Activated T-cell treated with anti-CD3 and anti-CD28 coated beads, Interleukin-2, amount 50 U/mL, for 48 hours (primary cell): Measurements from ENCODE around the gene FBXL7.

Experiments
- DNase-seq, 2 experiments: peaks; one replicate each; pipeline ENCODE4 v3.0.0-alpha.2; 2020

FBXL7 gene

GRCh38 chr5:15786326-15786725 is 286.3 kb downstream of the FBXL7 start:
- no peak for DNase-seq

- no peak for DNase-seq
Observed at GRCh38 chr5:15786884-15787283, 286.9 kb downstream of the FBXL7 start.

DNA sequence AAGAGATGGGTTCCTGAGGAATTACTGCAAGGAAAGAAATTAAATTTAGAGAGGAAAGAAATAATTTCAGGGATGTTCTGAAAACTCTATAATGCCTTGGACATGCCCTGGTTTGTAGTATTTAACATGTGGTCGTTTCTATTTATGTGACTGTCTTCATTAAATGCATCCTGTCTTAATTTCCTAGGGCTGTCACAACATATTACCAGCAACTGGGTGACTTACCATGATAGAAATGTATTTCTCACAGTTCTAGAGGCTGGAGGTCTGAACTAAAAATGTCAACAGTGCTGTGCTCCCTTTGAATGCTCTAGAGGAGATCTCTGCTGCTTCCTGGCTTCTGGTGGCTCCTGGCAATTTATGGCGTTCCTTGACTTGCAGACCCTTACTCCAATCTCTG is 287.7 kb downstream of the FBXL7 start:
- DNase-seq: no peak

DNA sequence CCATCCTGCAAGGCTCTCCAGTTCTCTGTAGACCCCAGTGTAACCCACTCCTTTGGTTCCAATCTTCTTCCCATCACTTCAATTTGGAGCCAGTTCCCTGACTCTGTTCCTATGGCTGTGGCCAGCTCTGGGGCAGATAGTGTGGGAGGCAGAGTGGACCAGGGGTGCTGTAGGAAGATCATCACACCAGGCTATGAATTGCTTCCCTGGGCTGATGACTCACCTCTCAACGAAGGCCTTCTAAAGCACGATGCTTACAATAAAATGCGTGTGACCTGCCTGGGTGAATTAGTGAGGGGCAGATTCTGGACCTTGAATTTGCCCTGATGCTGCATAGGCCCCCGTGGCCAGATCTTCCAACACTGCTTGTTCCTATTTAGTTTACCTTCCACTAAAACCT is 289.7 kb downstream of the FBXL7 start:
- DNase-seq: no peak

DNA sequence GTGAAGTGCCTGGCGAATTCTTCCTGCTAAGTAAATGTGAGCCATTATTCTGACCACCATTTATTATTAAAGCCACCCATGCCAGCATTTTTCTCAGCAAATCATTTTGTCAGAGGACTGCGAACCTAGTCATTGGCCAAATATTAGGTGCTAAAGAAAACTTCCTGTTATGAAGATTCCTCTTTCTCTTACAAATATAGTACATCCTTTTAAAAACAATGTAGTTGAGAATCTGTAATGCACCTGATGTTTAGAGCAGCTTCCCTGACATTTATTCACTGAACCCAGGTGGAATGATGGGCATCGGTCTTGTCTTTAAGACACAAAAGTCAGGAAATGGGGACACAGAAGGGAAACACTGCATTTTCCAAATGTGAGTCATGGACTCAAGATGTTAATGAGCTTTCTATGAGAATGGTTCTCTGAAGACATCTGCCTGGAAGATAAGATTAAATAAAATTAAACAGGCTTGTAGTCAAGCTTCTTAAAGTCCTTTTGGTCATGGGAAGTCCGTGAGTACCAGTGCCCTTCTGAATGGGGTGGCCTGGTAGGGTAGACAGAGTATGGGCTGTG is 290.6 kb downstream of the FBXL7 start:
- DNase-seq: no peak

- no peak for DNase-seq
Observed at GRCh38 chr5:15791274-15791673, 291.3 kb downstream of the FBXL7 start.

DNA sequence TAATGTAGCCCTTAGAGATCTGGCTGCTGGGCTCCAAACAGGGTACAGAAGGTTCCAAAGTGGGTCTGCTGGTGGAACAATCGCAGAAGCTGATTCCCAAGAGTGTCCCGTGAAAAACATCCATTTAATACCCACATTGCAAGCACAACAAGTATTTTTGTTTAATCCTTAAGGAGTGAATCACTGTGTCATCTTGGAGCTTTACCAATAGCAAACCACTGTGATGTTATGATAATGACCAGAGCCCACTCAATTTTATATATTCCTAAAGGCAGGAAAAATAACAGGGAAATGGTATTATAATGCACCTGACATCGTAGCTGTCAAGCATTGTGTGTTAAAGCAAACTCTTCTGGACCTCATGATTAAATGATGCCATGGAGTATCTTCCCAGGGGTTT is 291.9 kb downstream of the FBXL7 start:
- no peak for DNase-seq

DNA sequence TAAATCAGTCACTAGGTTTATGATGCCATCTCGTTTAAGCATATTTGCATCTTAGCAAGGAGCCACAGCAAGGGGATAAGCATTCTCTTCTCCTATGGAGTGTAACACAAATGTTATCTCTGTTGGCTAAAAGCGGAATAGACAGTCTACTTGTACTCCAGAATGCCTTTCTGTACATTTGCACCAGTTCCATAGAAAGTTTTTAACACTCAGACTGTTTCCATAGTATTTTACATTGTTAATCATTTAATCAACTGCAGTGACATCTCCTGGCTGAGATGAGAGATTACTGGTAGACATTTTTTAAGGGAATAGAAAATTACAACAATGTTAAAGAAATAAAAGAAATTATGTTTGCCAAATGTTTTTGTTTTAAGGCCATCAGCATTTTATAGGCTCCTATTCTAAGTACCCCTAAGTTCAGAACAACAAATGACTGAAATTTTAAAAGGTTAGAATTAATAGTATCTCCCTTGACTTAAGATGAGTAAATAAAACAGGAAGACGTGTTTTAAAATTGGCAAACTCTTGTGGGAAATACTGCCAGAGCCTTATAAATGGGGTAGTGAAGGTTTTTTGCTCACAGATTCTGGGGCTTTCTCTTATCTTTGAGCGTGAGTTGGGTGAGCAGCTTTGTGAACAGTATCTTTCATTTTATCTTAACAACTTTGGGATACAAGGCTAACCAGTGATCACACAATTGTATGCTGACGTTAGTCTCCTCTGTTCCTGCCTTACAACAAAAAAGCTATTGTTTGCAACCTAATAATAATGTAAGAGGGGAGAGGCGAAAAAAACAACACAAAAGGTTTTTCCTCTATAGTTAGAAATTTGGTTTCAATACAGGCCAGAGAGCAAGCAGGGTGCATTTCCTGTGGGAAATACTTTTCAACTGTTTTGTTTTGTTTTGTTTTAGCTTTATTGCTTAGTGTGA is 294.3 kb downstream of the FBXL7 start:
- DNase-seq: no peak

GRCh38 chr5:15796096-15796495 is 296.1 kb downstream of the FBXL7 start:
- DNase-seq: no peak

GRCh38 chr5:15796557-15796956 is 296.6 kb downstream of the FBXL7 start:
- no peak for DNase-seq

- no peak for DNase-seq
Observed at GRCh38 chr5:15797116-15797515, 297.1 kb downstream of the FBXL7 start.

- DNase-seq: no peak
Observed at GRCh38 chr5:15798006-15798405, 298.0 kb downstream of the FBXL7 start.

DNA sequence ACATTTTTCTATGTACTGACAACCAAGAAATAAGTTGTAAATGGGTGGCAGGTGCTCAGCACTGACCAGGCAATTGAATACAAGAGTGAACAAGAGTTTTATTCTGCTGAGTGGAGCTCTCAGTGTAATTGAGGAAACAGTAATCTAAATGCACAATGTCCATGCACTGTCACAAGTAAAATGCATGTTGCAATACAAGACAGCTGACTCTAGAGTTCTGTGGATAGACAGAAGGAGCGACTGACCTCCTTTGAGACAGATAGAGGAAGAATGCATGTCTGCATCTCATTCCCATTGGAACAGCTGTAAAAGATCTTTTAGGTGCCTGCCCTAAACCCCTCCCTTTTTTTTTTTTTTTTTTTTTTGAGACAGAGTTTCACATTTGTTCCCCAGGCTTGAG is 299.0 kb downstream of the FBXL7 start:
- DNase-seq: no peak

GRCh38 chr5:15799612-15800011 is 299.6 kb downstream of the FBXL7 start:
- no peak for DNase-seq

DNA sequence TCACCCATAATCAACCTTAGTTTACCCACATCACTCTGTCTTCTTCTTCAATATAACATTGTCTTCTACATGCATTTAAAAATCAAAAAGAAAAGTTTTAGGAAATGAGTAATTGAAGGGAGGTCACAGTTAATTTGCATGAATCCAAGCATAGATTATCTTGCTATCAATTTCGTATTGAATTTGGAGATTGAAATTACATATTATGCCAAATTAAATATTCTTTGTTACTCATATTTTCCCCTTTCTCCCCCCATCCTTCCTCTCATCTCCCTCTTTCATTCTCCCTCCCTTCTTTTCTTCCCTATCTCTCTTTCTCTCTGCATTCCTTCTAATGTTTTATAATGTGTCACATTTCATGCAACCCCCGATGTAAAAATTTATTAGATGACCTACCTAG is 303.3 kb downstream of the FBXL7 start:
- no peak for DNase-seq

DNA sequence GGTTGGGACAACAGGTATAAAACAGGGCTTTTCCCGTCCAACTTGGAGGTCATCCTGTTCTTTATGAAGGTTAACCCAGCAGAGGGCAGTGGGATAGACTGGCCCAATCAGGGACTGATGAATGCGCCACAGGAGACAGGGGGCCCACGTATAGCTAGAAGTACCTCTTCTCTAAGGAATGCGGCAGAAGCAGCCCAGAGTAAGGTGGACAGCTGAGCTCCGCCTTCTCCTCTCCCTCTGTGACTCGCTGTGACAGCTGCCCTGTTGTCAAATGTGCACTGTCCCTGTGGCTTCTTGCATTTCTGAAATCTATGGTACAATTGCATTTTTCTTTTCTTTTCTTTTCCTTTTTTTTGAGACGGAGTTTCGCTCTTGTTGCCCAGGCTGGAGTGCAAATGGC is 306.6 kb downstream of the FBXL7 start:
- no peak for DNase-seq

DNA sequence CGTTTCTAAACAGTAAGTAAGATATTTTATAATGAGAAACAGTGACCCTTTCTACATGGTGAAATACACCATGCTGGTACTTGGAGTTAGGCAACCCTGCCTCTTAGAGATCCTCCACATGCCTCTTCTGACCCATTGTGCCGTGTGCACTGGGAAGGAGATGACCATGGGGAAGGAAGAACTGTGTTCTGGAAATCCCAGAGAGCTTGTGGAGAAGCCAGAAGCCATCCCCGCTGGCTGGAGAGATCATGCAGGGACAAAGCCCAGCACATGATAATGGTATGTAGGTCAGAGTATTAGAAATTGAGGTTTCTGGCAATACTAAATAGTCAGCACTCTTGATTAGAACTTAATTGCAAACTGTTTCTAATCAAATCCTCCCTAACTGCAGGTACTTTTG is 307.3 kb downstream of the FBXL7 start:
- no peak for DNase-seq

GRCh38 chr5:15807871-15808270 is 307.9 kb downstream of the FBXL7 start:
- DNase-seq: no peak

DNA sequence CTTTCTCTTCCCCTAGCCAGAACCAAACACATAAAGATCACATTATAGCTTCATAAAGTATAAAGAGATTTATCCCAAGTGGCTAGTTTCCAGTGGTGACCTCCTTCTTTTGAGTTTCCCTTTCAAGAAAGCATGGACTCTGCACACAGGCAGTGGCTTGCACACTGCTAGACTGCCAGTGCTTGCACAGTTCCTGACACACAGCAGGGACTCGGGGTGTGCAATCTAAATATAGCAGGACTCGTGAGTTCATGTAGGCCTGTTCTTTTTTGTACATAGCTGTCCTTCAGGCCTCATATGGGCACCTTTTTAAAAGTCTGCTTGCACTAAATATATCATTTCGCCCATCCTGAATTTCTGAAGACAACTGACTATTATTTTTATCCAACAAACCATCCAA is 308.6 kb downstream of the FBXL7 start:
- DNase-seq: no peak

DNA sequence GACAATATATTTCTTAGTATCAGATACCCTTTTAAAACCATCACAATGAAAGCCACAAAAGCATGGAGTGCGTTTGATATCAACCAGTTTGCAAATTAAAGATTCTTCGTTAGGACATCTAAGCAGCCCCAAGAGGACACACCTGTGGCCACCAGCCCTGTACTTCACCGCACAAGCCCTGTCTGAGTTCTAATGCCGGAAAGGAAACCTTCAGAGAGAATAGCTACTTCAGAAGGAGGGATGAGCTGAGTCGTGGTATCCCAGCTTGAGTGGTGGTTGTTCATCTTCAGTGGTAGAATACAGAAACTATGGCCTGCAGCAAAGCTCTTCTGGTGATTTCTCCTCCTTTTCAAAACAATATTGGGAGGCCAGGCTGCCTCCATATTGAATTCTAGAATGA is 319.6 kb downstream of the FBXL7 start:
- DNase-seq: no peak

DNA sequence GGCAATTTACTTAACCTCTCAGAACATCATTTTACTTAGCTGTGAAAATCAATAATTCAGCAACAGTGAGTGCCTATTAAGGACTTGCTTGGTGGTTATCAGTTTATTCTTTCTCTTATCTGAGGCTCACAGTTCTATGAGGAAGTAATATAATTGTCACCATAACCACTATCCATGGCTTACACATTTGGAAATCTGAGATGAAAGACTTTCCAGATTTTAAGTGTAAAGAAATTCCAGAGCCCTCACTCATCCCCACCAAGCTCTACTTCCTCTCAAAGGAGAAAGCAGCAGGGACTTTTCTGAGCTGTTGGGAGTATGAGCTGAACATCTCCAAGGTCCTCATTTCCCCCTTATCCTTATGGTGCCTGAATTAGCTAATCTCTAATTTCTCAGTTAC is 321.5 kb downstream of the FBXL7 start:
- no peak for DNase-seq

DNA sequence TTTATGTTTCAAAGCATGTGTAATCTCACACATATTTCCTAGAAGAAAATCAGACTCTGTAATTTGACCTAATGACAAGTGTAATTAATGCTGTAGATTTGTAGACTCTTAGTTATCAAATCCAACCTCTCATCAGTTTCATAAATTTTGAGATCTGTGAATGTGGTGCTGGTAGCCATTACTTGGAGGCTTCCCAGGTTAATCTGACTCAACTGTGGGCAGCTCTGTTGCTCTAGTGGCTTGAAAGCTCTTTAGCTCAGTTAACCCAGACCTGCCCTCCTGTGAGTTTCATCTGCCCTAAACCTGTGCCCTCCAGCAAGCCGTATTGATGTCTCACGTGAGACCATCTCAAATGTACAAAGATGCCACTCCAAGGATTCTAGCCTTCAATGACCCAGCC is 323.4 kb downstream of the FBXL7 start:
- DNase-seq: no peak

GRCh38 chr5:15827741-15828140 is 327.8 kb downstream of the FBXL7 start:
- no peak for DNase-seq

GRCh38 chr5:15831408-15831807 is 331.4 kb downstream of the FBXL7 start:
- DNase-seq: no peak

DNA sequence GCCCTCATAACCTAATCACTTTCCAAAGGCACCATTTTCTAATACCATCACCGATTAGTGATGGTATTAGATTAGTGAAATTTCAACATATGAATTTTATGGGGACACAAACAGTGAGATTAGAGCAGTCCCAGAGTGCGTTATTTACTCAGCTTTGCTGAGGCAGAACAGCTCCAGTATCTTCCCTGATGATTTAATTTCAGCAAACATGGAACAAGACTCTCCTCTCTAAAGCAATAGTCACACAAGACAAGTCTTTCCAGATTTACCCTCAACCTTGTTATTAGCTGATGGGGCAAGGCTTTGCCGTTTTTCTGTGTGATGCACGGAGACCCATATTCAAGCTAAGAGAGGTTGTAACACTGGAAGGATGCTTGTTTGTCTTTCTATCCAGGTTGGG is 333.4 kb downstream of the FBXL7 start:
- DNase-seq: no peak
